SK-N-SH treated with all-trans-retinoic acid at 6 μM for 48 hours (cell line): Measurements from ENCODE around the gene THSD8.
A peak's percentile ranks its signal among the peaks of the same experiment; 100 is the strongest.

Experiments used
- ATAC-seq: fragments of 200-7000 bp; cut with Tn5 transposase; 3 replicates; pipeline ENCODE4 v1.9.1; 2020; ENCODE audit warnings: mild to moderate bottlenecking, moderate library complexity
- BACH2 ChIP-seq: fragments of 250-450 bp; sonication (Bioruptor Pico); IDR thresholded peaks from 2 replicates; pipeline ENCODE4 v1.9.0; 2021; ENCODE audit warnings: mild to moderate bottlenecking, borderline replicate concordance
- CSDC2 ChIP-seq: fragments of 250-450 bp; sonication (Bioruptor Pico); IDR thresholded peaks from 2 replicates; pipeline ENCODE4 v1.5.0; 2020; ENCODE audit warnings: mild to moderate bottlenecking, moderate library complexity
- ESRRG ChIP-seq: fragments of 250-450 bp; sonication (Bioruptor Pico); IDR thresholded peaks from 2 replicates; pipeline ENCODE4 v1.6.1; 2021; ENCODE audit warnings: mild to moderate bottlenecking
- GLIS3 ChIP-seq: fragments of 250-450 bp; sonication (Bioruptor Pico); IDR thresholded peaks from 2 replicates; pipeline ENCODE4 v1.5.0; 2020; ENCODE audit warnings: mild to moderate bottlenecking, moderate library complexity
- OSR1 ChIP-seq: fragments of 250-450 bp; sonication (Bioruptor Pico); IDR thresholded peaks from 2 replicates; pipeline ENCODE4 v1.8.0; 2022; ENCODE audit warnings: moderate library complexity, mild to moderate bottlenecking, inconsistent platforms
- PPARA ChIP-seq: fragments of 250-450 bp; sonication (Bioruptor Pico); IDR thresholded peaks from 2 replicates; pipeline ENCODE4 v1.5.0; 2020; ENCODE audit warnings: mild to moderate bottlenecking, borderline replicate concordance
- RARB ChIP-seq: fragments of 250-450 bp; sonication (Bioruptor Pico); IDR thresholded peaks from 2 replicates; pipeline ENCODE4 v1.8.0; 2021; ENCODE audit warnings: mild to moderate bottlenecking, moderate library complexity
- SNAI2 ChIP-seq: fragments of 250-450 bp; sonication (Bioruptor Pico); IDR thresholded peaks from 2 replicates; pipeline ENCODE4 v1.5.0; 2020; ENCODE audit warnings: mild to moderate bottlenecking, moderate library complexity
- TCF4 ChIP-seq: fragments of 250-450 bp; sonication (Bioruptor Pico); IDR thresholded peaks from 2 replicates; pipeline ENCODE4 v1.8.0; 2021; ENCODE audit warnings: mild to moderate bottlenecking, moderate library complexity, borderline replicate concordance
- TOX ChIP-seq: fragments of 250-450 bp; sonication (Bioruptor Pico); IDR thresholded peaks from 2 replicates; pipeline ENCODE4 v1.8.0; 2021; ENCODE audit warnings: mild to moderate bottlenecking, moderate library complexity, borderline replicate concordance
- ZC3H10 ChIP-seq: fragments of 250-450 bp; sonication (Bioruptor Pico); IDR thresholded peaks from 2 replicates; pipeline ENCODE4 v1.5.1; 2021; ENCODE audit warnings: mild to moderate bottlenecking, moderate library complexity
- ZFP3 ChIP-seq: fragments of 250-450 bp; sonication (Bioruptor Pico); IDR thresholded peaks from 2 replicates; pipeline ENCODE4 v1.5.0; 2020; ENCODE audit warnings: mild to moderate bottlenecking, moderate library complexity
- ZNF565 ChIP-seq: fragments of 450-650 bp; formaldehyde crosslinking; conservative IDR thresholded peaks from 2 replicates; pipeline ENCODE4 v1.5.0; 2020; ENCODE audit warnings: low read depth, mild to moderate bottlenecking, moderate library complexity
- ZNF70 ChIP-seq: fragments of 450-650 bp; formaldehyde crosslinking; IDR thresholded peaks from 2 replicates; pipeline ENCODE4 v1.5.0; 2020; ENCODE audit warnings: mild to moderate bottlenecking, moderate library complexity
- ZNF8 ChIP-seq: fragments of 450-650 bp; formaldehyde crosslinking; IDR thresholded peaks from 2 replicates; pipeline ENCODE4 v1.5.0; 2020; ENCODE audit warnings: mild to moderate bottlenecking, moderate library complexity
- TF ChIP-seq, protein P1 (sequence below): fragments of 250-450 bp; sonication (Bioruptor Pico); IDR thresholded peaks from 2 replicates; pipeline ENCODE4 v1.5.1; 2021; ENCODE audit warnings: mild to moderate bottlenecking, moderate library complexity
- TF ChIP-seq, protein P2 (sequence below): fragments of 250-450 bp; sonication (Bioruptor Pico); IDR thresholded peaks from 2 replicates; pipeline ENCODE4 v1.5.0; 2020; ENCODE audit warnings: mild to moderate bottlenecking, moderate library complexity
- TF ChIP-seq, protein P3 (sequence below): fragments of 250-450 bp; sonication (Bioruptor Pico); IDR thresholded peaks from 2 replicates; pipeline ENCODE4 v1.8.0; 2020; ENCODE audit warnings: mild to moderate bottlenecking, moderate library complexity, borderline replicate concordance
- TF ChIP-seq, protein P4 (sequence below): fragments of 250-450 bp; sonication (Bioruptor Pico); IDR thresholded peaks from 2 replicates; pipeline ENCODE4 v1.5.1; 2020; ENCODE audit warnings: low read depth, mild to moderate bottlenecking, moderate library complexity
- TF ChIP-seq, protein P5 (sequence below): fragments of 250-450 bp; sonication (Bioruptor Pico); IDR thresholded peaks from 2 replicates; pipeline ENCODE4 v1.8.0; 2021; ENCODE audit warnings: low read depth, mild to moderate bottlenecking, moderate library complexity, borderline replicate concordance

THSD8 gene

DNA sequence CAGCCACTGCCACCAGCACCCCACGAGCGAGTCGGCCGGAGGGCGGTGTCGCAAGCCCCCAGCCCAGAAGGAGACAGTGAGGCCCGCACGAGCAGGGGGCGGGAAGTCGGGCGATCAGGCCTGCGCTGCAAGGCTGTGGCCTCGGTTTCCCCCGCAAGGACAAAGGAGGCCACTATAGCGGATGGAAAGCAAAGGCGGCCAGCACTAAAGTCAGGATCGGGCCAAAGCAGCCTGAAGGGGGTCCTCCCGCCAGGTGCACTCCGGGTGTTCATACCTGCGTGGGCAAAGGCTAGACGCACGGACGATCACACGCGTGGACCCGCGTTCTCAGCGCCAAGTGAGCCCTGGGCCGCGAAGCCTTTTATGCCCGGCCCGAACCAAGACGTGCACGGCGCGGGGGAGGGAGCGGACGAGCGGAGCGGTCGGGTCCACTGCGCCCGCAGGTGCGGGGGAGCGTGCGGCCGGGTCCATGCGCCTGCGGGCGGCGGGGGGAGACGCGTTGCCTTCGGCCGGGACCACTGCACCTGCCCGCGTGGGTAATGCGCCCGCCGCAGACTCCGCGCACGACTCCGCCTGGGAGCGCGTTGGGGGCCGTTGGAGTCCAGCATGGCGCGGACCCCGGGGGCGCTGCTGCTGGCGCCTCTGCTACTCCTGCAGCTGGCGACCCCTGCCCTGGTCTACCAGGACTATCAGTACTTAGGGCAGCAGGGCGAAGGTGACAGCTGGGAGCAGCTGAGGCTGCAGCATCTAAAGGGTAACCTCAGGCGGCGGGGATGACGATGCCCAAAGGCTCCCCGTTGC is at the start of gene THSD8, which contains the start of gene PRDX2:
TSS of gene THSD8 (plus strand) at position 604 of the 801 bp plus-strand sequence. CDS start at position 607, 3 bp downstream.
TSS of gene PRDX2 (minus strand) at position 335 of the 801 bp plus-strand sequence. CDS start 539 bp downstream, outside the sequence.
- peak; percentile 78 for ATAC-seq
- TF ChIP-seq TOX (CRISPR knock-in tag) = no peak
- no peak for TF ChIP-seq PPARA (CRISPR knock-in tag)
- no peak for TF ChIP-seq ZC3H10 (CRISPR knock-in tag)
- TF ChIP-seq, protein P1, sequence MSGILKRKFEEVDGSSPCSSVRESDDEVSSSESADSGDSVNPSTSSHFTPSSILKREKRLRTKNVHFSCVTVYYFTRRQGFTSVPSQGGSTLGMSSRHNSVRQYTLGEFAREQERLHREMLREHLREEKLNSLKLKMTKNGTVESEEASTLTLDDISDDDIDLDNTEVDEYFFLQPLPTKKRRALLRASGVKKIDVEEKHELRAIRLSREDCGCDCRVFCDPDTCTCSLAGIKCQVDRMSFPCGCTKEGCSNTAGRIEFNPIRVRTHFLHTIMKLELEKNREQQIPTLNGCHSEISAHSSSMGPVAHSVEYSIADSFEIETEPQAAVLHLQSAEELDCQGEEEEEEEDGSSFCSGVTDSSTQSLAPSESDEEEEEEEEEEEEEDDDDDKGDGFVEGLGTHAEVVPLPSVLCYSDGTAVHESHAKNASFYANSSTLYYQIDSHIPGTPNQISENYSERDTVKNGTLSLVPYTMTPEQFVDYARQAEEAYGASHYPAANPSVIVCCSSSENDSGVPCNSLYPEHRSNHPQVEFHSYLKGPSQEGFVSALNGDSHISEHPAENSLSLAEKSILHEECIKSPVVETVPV (CRISPR knock-in tag) = no peak
- no peak for TF ChIP-seq SNAI2 (CRISPR knock-in tag)
- TF ChIP-seq TCF4 = no peak
- TF ChIP-seq CSDC2 = no peak
- TF ChIP-seq OSR1 (CRISPR knock-in tag) = no peak
- TF ChIP-seq ZNF565 (CRISPR knock-in tag) = no peak
- TF ChIP-seq, protein P2, sequence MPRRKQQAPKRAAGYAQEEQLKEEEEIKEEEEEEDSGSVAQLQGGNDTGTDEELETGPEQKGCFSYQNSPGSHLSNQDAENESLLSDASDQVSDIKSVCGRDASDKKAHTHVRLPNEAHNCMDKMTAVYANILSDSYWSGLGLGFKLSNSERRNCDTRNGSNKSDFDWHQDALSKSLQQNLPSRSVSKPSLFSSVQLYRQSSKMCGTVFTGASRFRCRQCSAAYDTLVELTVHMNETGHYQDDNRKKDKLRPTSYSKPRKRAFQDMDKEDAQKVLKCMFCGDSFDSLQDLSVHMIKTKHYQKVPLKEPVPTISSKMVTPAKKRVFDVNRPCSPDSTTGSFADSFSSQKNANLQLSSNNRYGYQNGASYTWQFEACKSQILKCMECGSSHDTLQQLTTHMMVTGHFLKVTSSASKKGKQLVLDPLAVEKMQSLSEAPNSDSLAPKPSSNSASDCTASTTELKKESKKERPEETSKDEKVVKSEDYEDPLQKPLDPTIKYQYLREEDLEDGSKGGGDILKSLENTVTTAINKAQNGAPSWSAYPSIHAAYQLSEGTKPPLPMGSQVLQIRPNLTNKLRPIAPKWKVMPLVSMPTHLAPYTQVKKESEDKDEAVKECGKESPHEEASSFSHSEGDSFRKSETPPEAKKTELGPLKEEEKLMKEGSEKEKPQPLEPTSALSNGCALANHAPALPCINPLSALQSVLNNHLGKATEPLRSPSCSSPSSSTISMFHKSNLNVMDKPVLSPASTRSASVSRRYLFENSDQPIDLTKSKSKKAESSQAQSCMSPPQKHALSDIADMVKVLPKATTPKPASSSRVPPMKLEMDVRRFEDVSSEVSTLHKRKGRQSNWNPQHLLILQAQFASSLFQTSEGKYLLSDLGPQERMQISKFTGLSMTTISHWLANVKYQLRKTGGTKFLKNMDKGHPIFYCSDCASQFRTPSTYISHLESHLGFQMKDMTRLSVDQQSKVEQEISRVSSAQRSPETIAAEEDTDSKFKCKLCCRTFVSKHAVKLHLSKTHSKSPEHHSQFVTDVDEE (CRISPR knock-in tag) = no peak
- no peak for TF ChIP-seq GLIS3
- TF ChIP-seq, protein P3, sequence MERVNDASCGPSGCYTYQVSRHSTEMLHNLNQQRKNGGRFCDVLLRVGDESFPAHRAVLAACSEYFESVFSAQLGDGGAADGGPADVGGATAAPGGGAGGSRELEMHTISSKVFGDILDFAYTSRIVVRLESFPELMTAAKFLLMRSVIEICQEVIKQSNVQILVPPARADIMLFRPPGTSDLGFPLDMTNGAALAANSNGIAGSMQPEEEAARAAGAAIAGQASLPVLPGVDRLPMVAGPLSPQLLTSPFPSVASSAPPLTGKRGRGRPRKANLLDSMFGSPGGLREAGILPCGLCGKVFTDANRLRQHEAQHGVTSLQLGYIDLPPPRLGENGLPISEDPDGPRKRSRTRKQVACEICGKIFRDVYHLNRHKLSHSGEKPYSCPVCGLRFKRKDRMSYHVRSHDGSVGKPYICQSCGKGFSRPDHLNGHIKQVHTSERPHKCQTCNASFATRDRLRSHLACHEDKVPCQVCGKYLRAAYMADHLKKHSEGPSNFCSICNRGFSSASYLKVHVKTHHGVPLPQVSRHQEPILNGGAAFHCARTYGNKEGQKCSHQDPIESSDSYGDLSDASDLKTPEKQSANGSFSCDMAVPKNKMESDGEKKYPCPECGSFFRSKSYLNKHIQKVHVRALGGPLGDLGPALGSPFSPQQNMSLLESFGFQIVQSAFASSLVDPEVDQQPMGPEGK (CRISPR knock-in tag) = no peak
- TF ChIP-seq ZNF70 (CRISPR knock-in tag) = no peak
- TF ChIP-seq, protein P4, sequence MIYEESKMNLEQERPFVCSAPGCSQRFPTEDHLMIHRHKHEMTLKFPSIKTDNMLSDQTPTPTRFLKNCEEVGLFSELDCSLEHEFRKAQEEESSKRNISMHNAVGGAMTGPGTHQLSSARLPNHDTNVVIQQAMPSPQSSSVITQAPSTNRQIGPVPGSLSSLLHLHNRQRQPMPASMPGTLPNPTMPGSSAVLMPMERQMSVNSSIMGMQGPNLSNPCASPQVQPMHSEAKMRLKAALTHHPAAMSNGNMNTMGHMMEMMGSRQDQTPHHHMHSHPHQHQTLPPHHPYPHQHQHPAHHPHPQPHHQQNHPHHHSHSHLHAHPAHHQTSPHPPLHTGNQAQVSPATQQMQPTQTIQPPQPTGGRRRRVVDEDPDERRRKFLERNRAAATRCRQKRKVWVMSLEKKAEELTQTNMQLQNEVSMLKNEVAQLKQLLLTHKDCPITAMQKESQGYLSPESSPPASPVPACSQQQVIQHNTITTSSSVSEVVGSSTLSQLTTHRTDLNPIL (CRISPR knock-in tag) = no peak

DNA sequence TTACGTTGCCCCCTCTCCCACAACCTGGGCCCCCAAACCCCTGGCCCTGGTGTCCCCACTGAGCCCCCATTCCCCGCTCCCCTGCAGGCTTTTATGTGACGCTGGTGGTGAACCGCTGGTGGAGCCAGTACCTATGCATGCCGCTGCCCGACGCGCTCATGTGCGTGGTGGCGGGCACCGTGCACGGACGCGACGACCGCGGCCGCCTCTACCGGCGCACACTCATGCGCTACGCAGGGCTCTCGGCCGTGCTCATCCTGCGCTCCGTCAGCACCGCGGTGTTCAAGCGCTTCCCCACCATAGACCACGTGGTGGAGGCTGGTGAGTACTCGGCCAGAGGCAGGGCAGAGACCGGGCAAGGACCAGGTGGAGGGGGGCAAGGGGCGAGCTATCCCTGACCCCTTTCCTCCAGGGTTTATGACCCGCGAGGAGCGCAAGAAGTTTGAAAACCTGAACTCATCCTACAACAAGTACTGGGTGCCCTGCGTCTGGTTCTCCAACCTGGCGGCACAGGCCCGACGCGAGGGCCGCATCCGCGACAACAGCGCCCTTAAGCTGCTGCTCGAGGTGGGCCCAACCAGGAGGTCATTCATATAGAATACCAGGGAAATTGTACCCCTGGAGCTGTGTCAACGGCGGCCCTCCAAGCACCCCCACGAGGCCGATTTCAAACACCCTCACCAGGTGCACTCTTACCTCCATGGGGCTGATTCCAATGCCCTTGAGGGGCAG is 47.2 kb upstream of the THSD8 start:
- no peak for ATAC-seq
- TF ChIP-seq CSDC2 = no peak
- no peak for TF ChIP-seq BACH2
- no peak for TF ChIP-seq ZNF565 (CRISPR knock-in tag)
- no peak for TF ChIP-seq ZFP3 (CRISPR knock-in tag)
- no peak for TF ChIP-seq TCF4
- no peak for TF ChIP-seq RARB
- TF ChIP-seq PPARA (CRISPR knock-in tag) = no peak
- TF ChIP-seq, protein P5, sequence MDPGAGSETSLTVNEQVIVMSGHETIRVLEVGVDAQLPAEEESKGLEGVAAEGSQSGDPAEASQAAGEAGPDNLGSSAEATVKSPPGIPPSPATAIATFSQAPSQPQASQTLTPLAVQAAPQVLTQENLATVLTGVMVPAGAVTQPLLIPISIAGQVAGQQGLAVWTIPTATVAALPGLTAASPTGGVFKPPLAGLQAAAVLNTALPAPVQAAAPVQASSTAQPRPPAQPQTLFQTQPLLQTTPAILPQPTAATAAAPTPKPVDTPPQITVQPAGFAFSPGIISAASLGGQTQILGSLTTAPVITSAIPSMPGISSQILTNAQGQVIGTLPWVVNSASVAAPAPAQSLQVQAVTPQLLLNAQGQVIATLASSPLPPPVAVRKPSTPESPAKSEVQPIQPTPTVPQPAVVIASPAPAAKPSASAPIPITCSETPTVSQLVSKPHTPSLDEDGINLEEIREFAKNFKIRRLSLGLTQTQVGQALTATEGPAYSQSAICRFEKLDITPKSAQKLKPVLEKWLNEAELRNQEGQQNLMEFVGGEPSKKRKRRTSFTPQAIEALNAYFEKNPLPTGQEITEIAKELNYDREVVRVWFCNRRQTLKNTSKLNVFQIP (CRISPR knock-in tag) = no peak
- TF ChIP-seq OSR1 (CRISPR knock-in tag) = no peak
- no peak for TF ChIP-seq ZNF8 (CRISPR knock-in tag)
- no peak for TF ChIP-seq ESRRG
- no peak for TF ChIP-seq ZC3H10 (CRISPR knock-in tag)
- TF ChIP-seq TOX (CRISPR knock-in tag) = no peak
- TF ChIP-seq, protein P2 (CRISPR knock-in tag) = no peak
- no peak for TF ChIP-seq SNAI2 (CRISPR knock-in tag)
